RWPE1 (cell line): ENCODE data around the gene TBC1D17.
A peak's percentile ranks its signal among the peaks of the same experiment; 100 is the strongest.

Source experiments
- CTCF ChIA-PET: fragments of 350-600 bp; sonication (Branson Sonifier 250); formaldehyde crosslinking; extraction: SDS; loops from one replicate; lab custom pipeline; 2021; lab: Yijun Ruan, JAX
- POLR2A ChIA-PET: fragments of 400-600 bp; formaldehyde crosslinking; extraction: SDS; loops from one replicate; lab custom pipeline; 2020; ENCODE audit warnings: antibody characterized with exemption; ENCODE audit not compliant: low non-redundant PET; lab: Yijun Ruan, JAX
- DNase-seq: peaks from one replicate; pipeline ENCODE4 v3.0.0; 2012; ENCODE audit warnings: low spot score
- H3K27ac ChIP-seq: fragments of 450-650 bp; 2 replicates; pipeline ENCODE4 v1.5.1; 2017
- TF ChIP-seq, protein P1 (sequence below): fragments of 450-650 bp; conservative IDR thresholded peaks from 2 replicates; pipeline ENCODE4 v1.5.1; 2017; ENCODE audit warnings: low read depth, mild to moderate bottlenecking

Gene TBC1D17

DNA sequence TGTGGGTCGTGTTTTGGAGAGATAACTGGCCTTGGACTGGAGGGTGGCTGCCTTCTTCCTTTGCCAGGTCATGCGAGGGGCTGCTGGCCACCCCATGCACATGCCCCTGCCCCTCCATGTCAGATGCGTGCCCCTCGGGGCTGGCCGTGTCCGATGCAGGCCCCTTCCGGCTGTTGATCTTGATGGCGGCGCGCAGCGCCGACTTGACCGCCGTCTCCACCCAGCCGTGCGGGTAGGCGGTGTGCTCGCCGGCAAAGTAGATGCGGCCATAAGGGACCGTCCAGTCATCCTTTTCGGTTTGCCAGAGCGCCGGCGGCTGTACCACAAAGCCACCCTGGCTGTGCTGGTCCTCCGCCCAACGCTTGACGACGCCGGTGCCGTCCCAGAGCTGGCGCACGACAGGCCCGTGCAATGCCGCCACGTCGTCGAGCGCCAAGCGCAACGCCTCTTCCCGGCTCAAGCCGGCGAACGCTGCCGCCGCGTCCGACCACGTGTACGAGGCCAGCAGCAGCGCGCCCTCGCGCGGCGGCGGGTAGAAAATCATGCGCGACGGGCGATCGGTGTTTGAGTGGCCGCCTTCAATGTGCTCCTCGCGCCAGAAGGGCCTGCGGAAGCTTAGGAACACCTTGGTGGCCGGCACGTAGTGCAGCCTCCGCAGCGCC is 12.3 kb downstream of the TBC1D17 start:
- no peak for DNase-seq
- TF ChIP-seq, protein P1, sequence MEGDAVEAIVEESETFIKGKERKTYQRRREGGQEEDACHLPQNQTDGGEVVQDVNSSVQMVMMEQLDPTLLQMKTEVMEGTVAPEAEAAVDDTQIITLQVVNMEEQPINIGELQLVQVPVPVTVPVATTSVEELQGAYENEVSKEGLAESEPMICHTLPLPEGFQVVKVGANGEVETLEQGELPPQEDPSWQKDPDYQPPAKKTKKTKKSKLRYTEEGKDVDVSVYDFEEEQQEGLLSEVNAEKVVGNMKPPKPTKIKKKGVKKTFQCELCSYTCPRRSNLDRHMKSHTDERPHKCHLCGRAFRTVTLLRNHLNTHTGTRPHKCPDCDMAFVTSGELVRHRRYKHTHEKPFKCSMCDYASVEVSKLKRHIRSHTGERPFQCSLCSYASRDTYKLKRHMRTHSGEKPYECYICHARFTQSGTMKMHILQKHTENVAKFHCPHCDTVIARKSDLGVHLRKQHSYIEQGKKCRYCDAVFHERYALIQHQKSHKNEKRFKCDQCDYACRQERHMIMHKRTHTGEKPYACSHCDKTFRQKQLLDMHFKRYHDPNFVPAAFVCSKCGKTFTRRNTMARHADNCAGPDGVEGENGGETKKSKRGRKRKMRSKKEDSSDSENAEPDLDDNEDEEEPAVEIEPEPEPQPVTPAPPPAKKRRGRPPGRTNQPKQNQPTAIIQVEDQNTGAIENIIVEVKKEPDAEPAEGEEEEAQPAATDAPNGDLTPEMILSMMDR, result peak; percentile 83
- H3K27ac ChIP-seq, result peak overlapping the region; percentile 62
- CTCF ChIA-PET, result interaction anchor here (0.5 to 1.3 kb wide), 5 partner anchors 10 to 1368 kb away, joined by 3 to 4 read pairs (median 3); no protein-coding TSS in a partner anchor
- POLR2A ChIA-PET, result no interaction called here

DNA sequence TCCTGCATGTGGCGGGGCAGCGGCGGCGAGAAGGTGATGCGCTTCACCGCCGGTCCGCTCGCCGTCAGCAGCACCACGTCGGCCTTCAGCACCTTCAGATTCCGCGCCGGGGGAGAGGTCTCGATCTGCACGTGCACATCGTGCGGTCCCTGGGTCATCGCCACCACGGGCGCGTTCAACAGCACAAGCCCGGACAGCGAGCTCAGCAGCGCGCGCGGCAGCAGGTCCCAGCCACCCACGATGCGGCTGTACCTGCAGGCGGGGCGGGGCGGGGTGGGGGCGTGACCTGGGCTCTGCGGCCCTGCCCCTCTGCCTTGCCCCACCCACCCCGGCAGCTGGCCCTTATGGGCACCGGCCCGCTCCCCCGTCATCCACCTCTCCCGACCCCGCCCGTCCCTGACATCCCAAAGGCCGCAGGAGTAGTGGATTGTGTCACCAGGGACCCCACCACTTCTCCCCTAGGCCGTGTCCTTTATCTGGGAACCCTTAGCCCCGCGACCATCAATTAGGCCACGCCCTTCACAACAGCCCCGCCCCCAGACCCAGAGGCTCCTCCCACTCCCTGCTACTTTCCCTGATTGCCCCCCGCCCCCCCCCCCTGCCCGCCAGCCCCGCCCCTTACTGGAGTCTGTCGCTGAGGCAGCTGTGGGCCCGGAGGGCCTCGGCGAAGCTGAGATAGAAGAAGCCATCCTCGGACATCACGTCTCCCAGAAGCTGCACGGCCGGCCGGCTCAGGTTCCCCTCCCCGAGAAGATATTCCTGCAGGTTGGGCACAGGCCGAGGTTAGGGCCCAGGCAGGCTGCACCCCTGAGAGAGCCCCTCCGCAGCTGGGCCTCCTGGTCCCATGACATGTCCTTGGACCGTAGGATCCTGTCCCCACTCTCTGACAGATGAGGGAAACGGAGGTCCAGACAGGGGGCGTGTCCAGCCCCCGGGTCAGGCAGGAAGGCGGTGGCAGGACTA is 13.1 kb downstream of the TBC1D17 start:
- POLR2A ChIA-PET, result interaction anchor here (0.6 kb wide), 1 partner anchor 11 kb away, joined by 3 read pairs; no protein-coding TSS in a partner anchor
- CTCF ChIA-PET, result interaction anchor here (0.5 to 1.3 kb wide), 5 partner anchors 9 to 1367 kb away, joined by 3 to 4 read pairs (median 3); no protein-coding TSS in a partner anchor
- peak; percentile 74 for DNase-seq
- TF ChIP-seq, protein P1, result peak; percentile 53; the same call in 1 of the 2 replicates
- peak overlapping the region; percentile 62 for H3K27ac ChIP-seq

DNA sequence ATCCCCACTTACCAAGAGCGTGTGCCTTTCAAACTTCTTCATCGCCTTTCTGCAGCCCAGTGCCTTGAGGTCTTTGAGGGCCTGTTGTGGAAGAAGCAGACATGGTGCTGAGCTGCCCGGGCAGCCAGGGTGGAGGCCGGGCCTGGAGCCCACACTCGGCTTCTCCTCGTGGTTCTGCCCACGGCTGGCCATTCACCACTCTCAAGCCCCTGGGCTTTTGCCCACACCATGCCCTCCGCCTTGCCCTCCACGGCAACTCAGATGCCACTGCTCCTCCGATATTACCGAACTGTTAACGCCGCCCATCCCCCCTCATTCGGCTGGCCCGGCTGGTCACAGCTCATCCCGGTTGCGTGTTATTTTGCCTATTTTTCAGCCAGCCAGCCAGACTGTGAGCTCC is 13.9 kb downstream of the TBC1D17 start:
- ChIA-PET CTCF (interaction anchor here (1.4 kb wide), 1 partner anchor 23 kb away, joined by 4 read pairs; no protein-coding TSS in a partner anchor), POLR2A (no interaction called here)
- H3K27ac ChIP-seq, result no peak overlapping the region; the same call in 1 of the 2 replicates
- TF ChIP-seq, protein P1, result no peak
- DNase-seq, result no peak

DNA sequence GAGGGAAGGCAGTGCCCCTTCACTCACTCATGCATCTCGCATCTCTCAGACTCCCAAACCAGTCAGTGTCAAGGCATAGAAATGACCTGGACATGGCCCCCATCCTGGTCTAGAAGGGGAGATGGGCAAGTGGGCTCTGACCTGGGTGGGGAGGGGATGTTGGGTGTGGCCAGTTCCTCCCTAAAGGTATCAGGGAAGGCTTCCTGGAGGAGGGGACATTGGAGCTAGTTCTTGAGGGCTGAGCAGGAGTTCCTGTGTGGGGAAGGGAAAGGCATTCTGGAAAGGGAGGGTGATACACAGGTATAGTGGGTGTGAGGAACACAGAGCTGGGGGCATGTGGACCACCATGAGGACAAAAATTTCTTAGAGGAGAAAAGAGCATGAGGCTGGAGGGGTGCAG is 15.2 kb downstream of the TBC1D17 start:
- ChIA-PET POLR2A (no interaction called here), CTCF (interaction anchor here (1.4 kb wide), 1 partner anchor 22 kb away, joined by 4 read pairs; no protein-coding TSS in a partner anchor)
- no peak for DNase-seq
- H3K27ac ChIP-seq, result no peak overlapping the region
- TF ChIP-seq, protein P1, result no peak

- POLR2A ChIA-PET, result no interaction called here
- TF ChIP-seq, protein P1, result no peak
- CTCF ChIA-PET, result interaction anchor here (0.5 to 1.1 kb wide), 3 partner anchors 230 to 723 kb away, joined by 3 to 4 read pairs (median 3); no protein-coding TSS in a partner anchor
- DNase-seq, result no peak
- no peak overlapping the region for H3K27ac ChIP-seq
Measured at GRCh38 chr19:49894011-49894664, 16.6 kb downstream of the TBC1D17 start.
